GM12892 (cell line): ENCODE results near the gene PAFAH1B1.
"Not testable (repeated sequence)": the region's sequence is repeated elsewhere in the genome, so short reads cannot be mapped to it uniquely, and the experiment has no call there.

Experiments used
- DNase-seq: peaks from one replicate; pipeline ENCODE4 v3.0.0; 2011; ENCODE audit not compliant: insufficient read length
- FAIRE-seq: peaks from 2 replicates; lab custom pipeline; 2011; peaks lifted over from hg19 to GRCh38; lab: Jason Lieb, UNC
- POLR2A ChIP-seq: IDR thresholded peaks from 2 replicates; pipeline ENCODE4 v1.6.1; 2011; ENCODE audit warnings: low read depth, low read length, control low read depth
- POLR2AphosphoS5 ChIP-seq: IDR thresholded peaks from 2 replicates; pipeline ENCODE4 v1.6.1; 2011; ENCODE audit warnings: low read depth, low read length, control low read depth
- TAF1 ChIP-seq: IDR thresholded peaks from 2 replicates; pipeline ENCODE4 v1.6.1; 2011; ENCODE audit warnings: low read depth, mild to moderate bottlenecking, control low read depth, low read length, borderline replicate concordance

Gene PAFAH1B1

DNA sequence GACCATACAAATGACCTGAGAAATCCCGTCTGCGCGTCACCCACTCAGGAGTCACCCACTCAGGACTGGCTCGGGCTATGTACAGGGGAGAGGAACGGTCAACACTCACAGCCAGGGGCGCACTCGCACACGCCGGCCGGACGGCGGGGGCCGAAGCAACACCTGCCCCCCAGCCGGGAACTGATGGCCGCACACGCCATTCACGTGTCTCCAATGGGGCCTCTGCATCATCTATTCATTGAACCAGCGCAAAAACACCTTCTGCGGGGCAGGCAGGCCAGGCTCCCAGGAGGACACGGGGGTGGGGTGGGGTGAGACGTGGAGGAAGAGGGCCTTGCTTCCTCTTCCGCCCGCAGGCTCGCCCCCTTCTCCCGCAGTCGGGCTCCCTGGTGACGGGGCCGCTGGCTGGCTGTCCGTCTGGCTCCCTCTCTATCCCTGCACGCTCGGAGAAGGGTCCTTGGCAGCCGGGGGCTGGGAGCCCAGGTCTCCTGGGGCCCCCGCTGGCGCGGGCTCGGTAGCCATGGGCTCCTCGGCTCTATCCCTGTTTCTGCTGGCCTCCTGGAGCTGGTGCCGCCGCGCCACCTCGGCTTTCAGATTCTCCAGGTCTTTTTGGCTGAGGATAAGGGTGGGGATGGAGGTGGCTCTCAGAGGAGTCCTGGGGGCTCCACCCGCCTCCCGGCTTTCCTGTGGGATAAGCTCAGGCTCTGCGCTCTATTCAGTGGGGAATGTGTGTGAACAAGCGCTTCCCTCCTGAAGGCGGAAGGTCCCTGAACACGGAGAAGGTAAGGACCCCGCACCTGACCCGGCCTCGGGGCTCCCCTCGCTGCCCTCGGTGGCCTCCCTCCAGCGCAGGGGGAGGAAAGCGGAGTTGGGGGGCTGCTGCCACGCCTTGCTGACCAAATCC, 97.0 kb downstream of the PAFAH1B1 start:
- no peak for TF ChIP-seq POLR2A
- TF ChIP-seq POLR2AphosphoS5, result no peak
- TF ChIP-seq TAF1, result no peak
- FAIRE-seq (no peak), DNase-seq (peak; percentile 25)

DNA sequence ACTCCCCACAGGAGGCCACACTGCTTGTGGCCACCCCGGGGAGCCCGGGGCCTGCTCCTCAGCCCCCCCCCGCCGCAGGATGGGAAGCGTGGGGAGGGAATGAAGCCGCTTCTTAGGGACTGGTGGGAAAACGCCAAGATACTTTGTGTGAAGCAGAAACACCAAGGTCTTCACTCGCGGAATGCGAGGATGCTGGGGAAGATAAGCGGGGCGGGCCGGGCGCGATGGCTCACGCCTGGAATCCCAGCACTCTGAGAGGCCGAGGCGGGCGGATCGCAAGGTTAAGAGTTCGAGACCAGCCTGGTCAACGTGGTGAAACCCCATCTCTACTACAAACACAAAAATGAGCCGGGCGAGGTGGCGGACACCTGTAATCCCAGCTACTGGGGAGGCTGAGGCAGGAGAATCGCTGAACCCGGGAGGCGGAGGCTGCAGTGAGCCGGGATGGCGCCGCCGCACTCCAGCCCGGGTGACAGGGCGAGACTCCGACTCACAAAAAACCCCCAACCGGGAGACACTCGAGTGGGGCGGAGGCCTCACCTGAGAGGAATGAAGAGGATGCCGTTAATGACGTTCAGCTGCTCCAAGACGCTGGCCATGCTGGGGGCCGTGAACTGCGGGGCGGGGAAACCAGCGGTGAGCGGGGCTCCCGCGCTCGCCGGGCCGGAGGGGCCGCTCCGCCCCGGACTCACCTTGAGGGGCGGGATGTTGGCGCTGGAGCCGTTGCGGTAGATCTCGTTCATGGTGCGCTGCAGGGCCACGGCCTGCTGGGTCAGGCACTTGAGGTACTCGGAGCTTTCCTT, 97.8 kb downstream of the PAFAH1B1 start:
- TF ChIP-seq POLR2A (no peak), TAF1 (no peak), POLR2AphosphoS5 (no peak)
- FAIRE-seq, result no peak

DNA sequence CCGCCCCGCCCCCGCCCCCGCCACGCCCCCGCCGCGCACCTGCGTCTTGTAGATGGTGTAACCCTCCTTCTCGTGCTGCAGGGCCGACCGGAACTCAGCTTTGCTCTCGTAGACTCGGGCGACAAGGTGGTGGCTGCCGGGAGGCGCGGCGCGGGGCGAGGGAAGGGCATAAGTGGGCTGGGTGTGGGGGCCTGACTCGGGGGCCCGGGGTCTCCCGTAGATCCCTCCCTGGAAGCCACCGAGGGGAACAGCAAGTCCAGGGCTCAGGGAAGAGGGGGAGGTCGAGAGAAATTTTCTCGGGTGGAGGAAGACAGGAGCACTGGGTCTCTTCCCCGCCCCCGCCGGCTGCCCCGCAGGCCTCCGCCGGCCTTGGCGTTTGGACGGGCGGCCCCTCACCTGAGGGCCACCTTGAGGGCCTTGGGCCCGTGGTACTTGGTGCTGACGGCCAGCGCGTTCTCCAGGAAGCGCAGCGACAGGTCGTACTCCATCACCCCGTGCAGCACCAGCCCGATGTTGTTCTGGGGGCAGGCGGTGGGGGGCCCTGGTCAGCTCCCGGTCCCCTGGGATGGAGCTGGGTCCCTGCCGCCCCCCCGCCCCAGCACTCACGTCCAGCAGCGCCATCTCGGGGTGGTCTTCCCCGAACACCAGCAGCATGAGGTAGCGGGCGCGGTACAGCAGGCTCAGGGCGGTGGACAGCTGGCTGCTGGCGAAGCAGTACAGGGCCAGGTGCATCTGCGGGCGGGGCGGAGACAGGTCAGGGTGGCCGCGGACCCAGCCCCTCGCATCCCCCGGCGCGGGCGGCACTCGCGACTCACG, 98.7 kb downstream of the PAFAH1B1 start:
- TF ChIP-seq TAF1, result no peak
- no peak for TF ChIP-seq POLR2A
- TF ChIP-seq POLR2AphosphoS5, result no peak
- DNase-seq (no peak), FAIRE-seq (no peak)

More for the DNA sequence above, 97.8 kb downstream of the PAFAH1B1 start:
- no peak for DNase-seq

DNA sequence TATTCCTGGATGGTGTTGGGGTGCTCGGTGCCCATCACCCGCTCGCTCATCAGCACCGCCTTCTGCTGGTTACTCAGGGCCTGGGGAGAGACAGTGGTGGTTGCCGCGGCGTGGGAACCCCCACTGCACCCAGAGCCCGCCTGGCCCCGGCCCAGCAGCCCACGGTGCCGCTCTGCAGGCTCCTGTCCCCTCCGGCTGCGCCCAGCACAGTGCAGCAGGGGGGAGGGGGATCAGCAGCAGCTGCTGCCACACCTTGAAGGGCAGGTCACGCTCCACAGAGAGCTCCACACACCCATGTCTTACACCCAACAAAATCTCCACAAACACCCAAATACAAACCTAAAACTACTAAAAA, 99.3 kb downstream of the PAFAH1B1 start:
- DNase-seq, result no peak
- no peak for FAIRE-seq
- TF ChIP-seq POLR2A (no peak), POLR2AphosphoS5 (no peak), TAF1 (no peak)

DNA sequence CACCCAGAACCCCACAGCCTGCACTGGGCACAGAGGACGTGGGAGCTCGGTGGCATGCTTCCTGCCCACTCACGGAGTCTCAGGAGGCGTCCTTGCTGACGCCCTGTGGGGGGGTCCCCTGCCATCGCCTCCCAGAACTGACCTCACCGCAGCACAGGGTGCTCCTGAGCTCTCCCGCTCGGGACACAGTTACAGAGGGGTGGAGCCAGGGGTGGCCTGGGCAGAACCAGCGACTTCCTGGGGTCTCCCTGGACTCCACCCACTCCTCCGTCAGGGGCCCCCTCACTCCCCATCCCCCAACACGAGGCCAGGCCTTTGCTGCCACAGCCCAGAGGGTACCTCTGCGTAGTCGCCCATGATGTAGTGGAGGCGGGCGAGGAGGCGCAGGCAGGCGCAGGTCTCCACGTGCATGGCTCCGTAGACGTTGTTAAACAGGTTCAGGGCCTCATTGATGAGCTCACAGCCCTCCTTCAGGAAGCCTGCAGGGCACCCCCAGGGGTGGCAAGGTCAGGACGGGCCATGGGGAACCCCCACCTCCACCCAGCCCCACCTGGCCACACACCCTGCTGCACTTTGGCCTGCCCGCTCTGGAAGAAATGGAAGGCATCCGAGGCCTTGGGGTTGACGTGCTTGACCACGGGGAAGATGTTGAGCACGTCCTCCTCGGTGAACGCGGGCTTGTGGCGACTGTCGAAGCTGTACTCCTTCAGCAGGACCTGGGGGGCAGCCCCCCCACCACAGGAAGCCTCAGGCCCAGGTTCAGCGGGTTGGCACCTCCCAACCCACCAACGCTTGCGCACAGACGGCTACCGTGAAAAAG, 100.3 kb downstream of the PAFAH1B1 start:
- DNase-seq (no peak), FAIRE-seq (no peak)
- TF ChIP-seq POLR2A, result no peak
- no peak for TF ChIP-seq POLR2AphosphoS5
- no peak for TF ChIP-seq TAF1

DNA sequence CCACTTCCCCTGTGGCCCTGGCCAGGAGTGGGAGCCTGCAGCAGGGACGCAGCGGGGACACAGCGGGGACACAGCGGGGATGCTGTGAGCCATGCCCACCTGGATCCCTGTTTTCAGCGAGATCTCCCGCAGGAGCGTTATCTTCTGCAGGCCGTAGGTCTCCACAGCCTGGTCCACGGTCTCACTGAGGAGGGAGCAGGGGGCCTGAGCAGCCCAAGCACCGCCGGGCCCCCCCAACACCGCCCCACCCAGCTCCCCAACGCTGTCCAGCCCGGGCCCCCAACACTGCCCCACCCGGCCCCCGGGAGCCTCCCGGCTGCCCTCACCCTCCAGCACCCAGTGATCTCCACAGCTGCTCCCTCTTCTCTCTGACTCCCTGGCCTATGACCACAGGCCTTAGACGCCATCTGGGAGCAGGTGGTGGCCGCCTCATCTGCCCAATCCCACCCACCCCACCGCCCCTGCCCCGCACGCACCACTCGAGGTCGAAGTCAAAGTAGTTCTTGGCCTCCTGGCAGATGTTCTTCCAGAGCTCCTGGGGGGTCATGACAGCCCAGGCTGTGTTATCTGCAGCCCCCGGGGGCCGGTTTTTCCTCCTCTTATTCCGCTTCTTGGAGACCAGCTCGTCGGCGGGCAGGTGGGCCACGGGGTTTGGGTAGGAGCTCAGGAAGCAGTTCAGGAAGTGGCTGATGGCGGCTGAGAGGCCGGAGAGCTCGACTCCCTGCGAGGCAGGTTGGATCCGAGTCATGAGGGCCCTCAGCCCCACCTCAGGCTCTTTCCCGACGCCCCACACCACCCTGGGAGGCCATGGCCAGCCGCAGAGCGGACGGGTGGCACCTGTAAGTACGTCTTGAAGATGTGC, 101.2 kb downstream of the PAFAH1B1 start:
- no peak for TF ChIP-seq POLR2A
- no peak for TF ChIP-seq POLR2AphosphoS5
- TF ChIP-seq TAF1, result no peak
- no peak for FAIRE-seq
- no peak for DNase-seq

DNA sequence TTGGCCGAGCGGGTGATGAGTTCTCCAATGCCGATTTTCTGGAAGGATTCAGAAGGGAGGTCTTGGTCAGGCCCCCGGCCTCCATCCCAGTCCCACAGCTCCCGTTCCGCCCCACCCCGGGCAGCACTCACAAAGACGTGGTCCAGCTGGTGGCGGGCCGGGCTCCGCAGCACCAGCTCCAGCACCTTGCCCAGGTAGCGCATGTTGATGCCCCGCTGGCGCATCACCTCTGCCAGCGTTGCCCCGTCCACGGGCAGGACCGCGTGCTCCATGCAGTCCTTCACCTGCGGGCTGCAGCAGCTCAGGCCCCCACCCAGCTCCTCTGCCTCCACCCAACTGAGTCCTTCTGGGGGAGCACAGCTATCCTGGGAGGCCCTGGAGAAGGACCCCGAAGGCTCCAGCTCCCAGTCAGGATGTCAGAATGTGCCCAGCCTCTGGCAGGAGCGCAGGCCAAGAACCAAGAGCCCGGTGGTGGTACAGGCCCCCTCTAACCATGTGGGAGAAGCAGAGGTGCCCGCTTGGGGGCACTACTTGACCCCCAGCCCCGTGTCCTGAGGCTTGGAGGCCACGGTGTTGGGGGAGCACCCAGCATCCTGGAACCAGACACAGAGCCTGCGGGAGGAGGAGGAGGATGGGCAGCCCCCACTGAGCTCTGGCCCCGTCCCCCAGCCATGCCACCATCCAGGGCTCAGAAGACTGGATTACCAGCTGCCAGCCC, 101.9 kb downstream of the PAFAH1B1 start:
- TF ChIP-seq POLR2AphosphoS5, result no peak
- TF ChIP-seq TAF1, result no peak
- TF ChIP-seq POLR2A, result no peak
- no peak for FAIRE-seq
- peak; percentile 25 for DNase-seq

DNA sequence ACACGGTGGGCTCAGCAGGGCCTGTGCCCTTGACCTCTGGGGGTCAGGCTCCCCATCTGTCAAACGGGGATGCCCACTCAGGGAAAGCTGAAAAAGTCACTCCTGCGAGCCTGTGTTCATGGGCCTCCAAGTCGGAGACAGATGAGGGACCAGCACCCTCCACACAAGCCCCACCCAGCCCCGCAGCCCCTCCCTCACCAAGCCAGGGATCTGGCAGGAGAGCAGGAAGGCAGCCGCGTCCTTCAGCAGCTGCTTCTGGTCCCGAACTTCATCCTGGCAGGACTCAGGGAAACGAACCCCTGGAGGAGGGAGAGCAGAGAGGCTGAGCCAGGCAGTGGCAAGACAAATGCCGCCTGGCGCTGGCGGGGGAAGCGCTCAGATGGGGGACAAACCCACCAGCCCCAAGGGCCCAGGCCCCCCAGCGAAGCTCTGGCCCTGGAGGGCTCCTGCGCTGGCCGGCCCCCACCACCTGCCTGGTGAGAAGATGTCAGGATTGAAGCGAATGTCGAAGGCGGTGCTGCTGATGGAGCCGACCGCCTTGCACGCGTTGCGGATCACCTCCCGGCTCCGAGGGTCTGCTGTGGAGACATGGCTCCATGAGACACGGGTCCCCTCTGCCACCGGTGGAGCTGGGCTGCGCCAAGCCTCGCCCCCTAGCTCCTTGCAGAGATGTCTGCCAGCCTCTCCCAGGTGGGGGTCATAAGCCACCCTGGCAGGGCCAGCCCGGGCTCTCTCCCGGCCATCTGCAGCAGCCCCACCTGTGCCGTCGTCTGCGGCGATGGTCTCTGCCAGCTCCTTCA, 102.7 kb downstream of the PAFAH1B1 start:
- FAIRE-seq (no peak), DNase-seq (no peak)
- TF ChIP-seq TAF1, result no peak
- no peak for TF ChIP-seq POLR2AphosphoS5
- no peak for TF ChIP-seq POLR2A

DNA sequence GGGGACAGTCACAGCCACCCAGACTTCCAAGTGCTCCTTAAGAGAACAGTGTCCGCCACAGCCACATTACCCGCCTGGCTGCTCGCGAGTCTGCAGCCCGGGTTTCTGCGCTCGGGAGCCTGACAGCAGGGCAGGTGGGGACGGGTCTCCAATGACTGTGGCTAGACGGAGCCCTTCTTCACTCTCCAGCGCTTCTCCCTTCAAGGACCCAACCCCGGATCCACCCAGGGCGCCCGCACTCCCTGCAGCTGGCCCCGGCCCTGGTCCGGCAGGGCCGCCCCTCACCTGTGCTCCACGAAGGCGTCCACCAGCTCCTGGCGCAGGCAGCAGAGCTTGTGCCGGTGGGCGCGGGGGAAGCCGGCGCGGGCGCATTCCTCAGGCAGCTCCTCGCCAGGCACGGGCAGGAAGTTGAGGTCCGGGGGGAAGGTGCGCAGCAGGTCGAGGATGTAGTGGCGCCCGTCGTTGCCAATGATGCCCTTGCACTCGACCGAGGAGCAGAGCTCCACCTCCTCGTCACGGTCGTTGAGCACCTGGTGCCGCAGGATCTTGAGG, 104.2 kb downstream of the PAFAH1B1 start:
- no peak for TF ChIP-seq TAF1
- no peak for TF ChIP-seq POLR2A
- TF ChIP-seq POLR2AphosphoS5, result no peak; the same call in 1 of the 2 replicates
- DNase-seq (peak; percentile 28), FAIRE-seq (no peak)

DNA sequence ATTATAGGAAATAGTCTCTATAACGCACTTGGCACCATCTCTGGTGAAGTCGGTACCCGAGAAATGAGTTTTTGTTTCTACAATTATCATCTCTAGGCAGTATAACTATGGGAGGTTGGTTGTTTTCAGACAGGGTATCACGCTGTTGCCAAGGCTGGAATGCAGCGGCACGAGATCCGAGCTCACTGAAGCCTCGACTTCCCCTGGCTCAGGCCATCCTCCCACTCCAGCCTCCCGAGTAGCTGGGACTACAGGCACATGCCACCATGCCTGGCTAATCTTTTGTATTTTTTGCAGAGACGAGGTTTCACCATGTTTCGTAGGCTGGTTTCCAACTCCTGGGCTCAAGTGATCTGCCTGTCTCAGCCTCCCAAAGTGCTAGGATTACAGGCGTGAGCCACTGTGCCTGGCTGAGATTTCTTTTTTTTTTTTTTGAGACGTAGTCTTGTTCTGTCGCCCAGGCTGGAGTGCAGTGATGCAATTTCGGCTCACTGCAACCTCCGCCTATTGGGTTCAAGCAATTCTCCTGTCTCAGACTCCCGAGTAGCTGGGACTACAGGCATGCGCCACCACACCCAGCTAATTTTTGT, 105.9 kb downstream of the PAFAH1B1 start:
- not testable (repeated sequence) for DNase-seq
- FAIRE-seq, result peak; percentile 36
